GM18505 (cell line): Measurements from ENCODE around the gene ACER2.

Source experiments
- ATAC-seq: cut with Tn5 transposase; IDR thresholded peaks from one replicate; pipeline ENCODE4 v1.9.1; 2021; ENCODE audit not compliant: unreplicated experiment
- POLR2A ChIP-seq: IDR thresholded peaks from 4 replicates; pipeline ENCODE4 v1.6.1; 2011; ENCODE audit warnings: borderline replicate concordance; ENCODE audit not compliant: insufficient read depth, insufficient read length; ENCODE audit errors: extremely low read depth

Gene ACER2

GRCh38 chr9:19470981-19471650 is 62.3 kb downstream of the ACER2 start:
- ATAC-seq = no peak
- no peak for TF ChIP-seq POLR2A

GRCh38 chr9:19471737-19472648 is 63.2 kb downstream of the ACER2 start:
- ATAC-seq = peak; percentile 83
- no peak for TF ChIP-seq POLR2A

DNA sequence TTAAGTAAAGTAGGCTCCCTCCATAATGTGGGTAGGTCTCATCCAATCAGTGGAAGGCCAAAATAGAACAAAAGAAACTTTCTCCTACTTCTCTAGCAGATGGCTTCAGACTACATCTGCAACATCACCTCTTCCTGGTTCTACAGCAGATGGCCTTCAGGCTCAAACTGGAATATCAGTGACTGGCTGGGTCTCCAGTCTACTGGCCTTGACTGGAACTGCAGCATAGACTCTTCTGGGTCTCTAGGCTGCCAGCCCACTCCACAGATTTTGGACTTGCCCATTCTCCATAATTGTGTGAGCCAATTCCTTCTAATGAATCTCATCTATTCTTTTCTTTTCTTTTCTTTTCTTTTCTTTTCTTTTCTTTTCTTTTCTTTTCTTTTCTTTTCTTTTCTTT is 64.8 kb downstream of the ACER2 start:
- no peak for TF ChIP-seq POLR2A
- ATAC-seq = no peak

DNA sequence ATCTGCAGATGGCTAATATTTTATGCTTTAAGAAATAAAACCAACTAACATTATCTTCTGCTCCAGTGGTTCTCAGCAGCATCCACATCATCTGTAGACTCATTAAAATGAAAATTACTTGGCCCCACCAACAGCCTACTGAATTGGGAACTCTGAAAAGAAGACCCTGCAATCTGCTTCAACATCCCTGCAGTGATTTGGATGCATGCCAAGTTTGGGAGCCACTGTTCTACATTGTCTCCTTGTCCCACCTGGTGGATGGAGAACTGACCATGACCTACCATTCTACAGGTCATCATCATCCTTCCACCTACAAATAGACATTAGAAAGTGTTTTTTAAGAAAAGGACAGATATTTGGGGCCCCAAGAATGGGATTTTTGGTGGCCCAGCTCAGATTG is 71.1 kb downstream of the ACER2 start:
- no peak for TF ChIP-seq POLR2A
- ATAC-seq = no peak

GRCh38 chr9:19480345-19480744 is 71.5 kb downstream of the ACER2 start:
- no peak for ATAC-seq
- no peak for TF ChIP-seq POLR2A

DNA sequence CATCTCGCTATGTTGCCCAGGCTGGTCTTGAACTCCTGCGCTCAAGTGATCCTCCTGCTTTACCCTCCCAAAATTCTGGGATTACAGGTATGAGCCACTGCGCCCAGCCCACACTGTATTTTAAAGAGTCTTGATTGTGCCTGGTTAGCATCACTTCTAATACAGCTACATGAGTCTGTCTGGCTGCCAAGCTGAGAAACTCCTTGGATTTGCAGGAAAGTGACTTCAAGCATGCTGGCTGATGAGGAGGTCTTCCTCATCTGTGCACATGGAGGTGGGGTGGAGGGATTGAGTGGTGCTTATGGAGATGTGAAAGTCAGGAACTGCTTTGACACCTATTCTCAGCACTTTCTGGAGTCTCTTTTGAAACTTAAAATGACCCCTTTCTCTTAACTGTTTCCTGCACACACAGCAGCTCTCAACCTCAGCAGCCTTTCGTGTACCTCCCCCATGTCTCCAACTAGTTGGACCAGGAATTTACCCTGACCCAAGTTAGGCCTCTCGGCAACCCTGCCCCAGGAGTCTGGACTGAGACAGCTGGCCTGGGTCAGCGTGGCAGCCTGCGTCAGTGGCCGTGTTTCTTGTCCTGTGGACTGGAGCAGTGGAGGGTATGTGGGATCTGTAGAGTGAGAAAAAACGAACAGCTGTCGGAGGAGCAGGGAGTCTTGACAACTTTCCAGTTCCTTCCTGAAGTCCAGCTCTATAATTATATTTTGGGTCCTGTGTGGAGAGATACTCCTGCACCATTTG is 72.5 kb downstream of the ACER2 start:
- ATAC-seq = no peak
- no peak for TF ChIP-seq POLR2A

GRCh38 chr9:19481971-19482404 is 73.2 kb downstream of the ACER2 start:
- TF ChIP-seq POLR2A = no peak

DNA sequence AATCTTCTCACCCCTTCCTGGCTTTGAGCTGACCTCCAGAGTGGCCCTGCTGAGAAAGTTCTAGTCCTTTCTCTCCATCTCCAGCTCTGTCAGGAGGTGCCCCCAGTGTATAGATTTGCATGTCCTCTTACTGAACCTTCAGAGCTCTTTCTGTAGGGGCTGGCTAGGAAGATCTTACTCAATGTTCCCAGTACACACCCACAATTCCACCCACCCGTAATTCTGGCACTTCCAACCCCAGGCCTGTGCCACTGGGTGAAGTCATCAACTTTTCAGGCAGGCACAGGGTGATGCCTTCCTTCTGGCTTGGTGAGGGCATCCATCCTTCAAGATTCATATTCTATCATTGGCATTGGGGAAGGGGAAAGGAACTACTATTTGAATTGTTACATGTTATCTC is 75.9 kb downstream of the ACER2 start:
- TF ChIP-seq POLR2A = no peak
- ATAC-seq = no peak

More at GRCh38 chr9:19481971-19482404, 73.2 kb downstream of the ACER2 start:
- ATAC-seq = no peak

GRCh38 chr9:19485193-19485592 is 76.4 kb downstream of the ACER2 start:
- no peak for TF ChIP-seq POLR2A
- ATAC-seq = no peak

DNA sequence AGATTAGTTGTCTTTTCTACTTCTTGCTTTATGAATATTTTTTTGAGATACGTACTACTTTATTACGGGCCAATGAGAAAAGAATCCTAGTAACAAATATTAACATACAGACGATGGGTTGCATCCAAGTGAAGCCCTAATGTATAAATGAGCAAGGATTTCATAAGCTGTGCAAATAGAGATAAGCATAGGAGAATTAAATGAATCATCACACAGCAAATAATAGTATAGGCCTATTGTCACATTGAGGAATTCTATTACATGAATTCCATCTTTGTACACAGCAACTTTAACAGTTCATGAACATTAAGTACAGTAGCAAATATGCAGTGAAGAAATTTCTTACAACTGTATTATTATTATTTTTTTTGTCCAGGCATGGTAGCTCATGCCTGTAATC is 78.0 kb downstream of the ACER2 start:
- no peak for ATAC-seq
- no peak for TF ChIP-seq POLR2A

DNA sequence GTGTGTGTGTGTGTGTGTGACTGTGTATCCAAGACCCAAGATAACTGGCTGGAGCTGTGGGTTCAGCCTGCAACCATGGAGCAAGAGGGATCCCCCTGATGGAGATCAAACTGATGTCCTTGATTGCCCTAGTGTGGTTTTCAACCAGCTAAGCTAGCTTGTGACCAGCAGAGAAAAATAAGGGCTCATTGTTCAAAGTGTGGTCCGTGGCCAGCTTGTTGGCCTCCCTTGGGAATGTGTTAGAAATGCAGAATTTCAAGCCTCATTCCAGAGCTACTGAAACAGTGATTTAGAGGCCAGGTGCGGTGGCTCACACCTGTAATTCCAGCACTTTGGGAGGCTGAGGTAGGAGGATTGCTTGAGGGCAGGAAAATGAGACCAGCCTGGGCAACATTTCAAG is 79.9 kb downstream of the ACER2 start:
- no peak for TF ChIP-seq POLR2A
- no peak for ATAC-seq

GRCh38 chr9:19490269-19490668 is 81.5 kb downstream of the ACER2 start:
- no peak for ATAC-seq
- no peak for TF ChIP-seq POLR2A

GRCh38 chr9:19490828-19491227 is 82.0 kb downstream of the ACER2 start:
- no peak for ATAC-seq
- TF ChIP-seq POLR2A = no peak
